Neural crest cell (in vitro differentiated cells): ENCODE measurements around the gene BTBD9. TPM values are rescaled to one million over a fixed set of nuclear protein-coding genes. Genes with fewer than 3 reads are reported as not detected.

Experiments
- DNase-seq: peaks from one replicate; pipeline ENCODE4 v3.0.0; 2021; ENCODE audit warnings: low read depth, mixed read lengths, low spot score
- H3K27ac Mint-ChIP-seq: one replicate; pipeline ENCODE4 v1.8.0; 2021; ENCODE audit warnings: mild to moderate bottlenecking, mixed read lengths; ENCODE audit not compliant: unreplicated experiment
- H3K27me3 Mint-ChIP-seq: 2 replicates; pipeline ENCODE4 v1.8.0; 2021; ENCODE audit warnings: low read depth, mild to moderate bottlenecking, mixed read lengths
- H3K36me3 Mint-ChIP-seq: 2 replicates; pipeline ENCODE4 v1.8.0; 2021; ENCODE audit warnings: low read depth, mild to moderate bottlenecking, mixed read lengths
- H3K4me1 Mint-ChIP-seq: 2 replicates; pipeline ENCODE4 v1.8.0; 2021; ENCODE audit warnings: mixed read lengths
- H3K4me3 Mint-ChIP-seq: one replicate; pipeline ENCODE4 v1.8.0; 2021; ENCODE audit warnings: mild to moderate bottlenecking, mixed read lengths
- H3K9me3 Mint-ChIP-seq: 2 replicates; pipeline ENCODE4 v1.8.0; 2021; ENCODE audit warnings: mixed read lengths
- total RNA-seq: library from RNA; stranded (reverse); gene quantifications from 2 replicates; pipeline ENCODE4 v1.2.1, GENCODE V29; 2021
- TF ChIP-seq, protein P1 (sequence below): fragments of 200-600 bp; sonication (generic); conservative IDR thresholded peaks from 2 replicates; pipeline ENCODE4 v1.5.0; 2021; ENCODE audit warnings: antibody characterized with exemption, mild to moderate bottlenecking

Gene BTBD9
- total RNA-seq, 1 donor from 2014 or later = 18.0 TPM

DNA sequence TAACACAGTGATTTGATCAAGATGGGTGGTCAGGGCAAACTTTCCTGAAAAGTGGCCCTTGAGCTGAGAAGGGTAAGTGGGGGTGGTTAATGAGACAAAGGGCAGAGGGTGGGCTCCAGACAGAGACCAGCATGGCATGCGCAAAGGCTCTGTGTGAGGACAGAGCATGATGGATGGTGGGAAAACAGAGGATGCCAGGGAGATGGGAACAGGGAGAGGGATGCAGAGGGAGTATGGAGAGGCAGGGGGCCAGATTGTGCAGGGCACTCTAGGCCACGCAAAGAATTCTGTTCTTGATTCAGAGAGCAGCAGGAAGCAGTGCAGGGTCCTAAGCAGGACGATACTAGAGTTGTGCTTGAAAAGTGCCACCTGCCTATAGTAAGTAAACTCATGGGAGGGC, 394.4 kb downstream of the BTBD9 start:
- Mint-ChIP-seq H3K27me3 (no peaks in the 10 kb centered on the region), H3K27ac (no peak overlapping the region), H3K36me3 (no peaks in the 10 kb centered on the region), H3K4me3 (no peak overlapping the region), H3K9me3 (no peaks in the 10 kb centered on the region), H3K4me1 (peaks cover 12% of the 10 kb centered on the region)
- DNase-seq = no peak
- TF ChIP-seq, protein P1, sequence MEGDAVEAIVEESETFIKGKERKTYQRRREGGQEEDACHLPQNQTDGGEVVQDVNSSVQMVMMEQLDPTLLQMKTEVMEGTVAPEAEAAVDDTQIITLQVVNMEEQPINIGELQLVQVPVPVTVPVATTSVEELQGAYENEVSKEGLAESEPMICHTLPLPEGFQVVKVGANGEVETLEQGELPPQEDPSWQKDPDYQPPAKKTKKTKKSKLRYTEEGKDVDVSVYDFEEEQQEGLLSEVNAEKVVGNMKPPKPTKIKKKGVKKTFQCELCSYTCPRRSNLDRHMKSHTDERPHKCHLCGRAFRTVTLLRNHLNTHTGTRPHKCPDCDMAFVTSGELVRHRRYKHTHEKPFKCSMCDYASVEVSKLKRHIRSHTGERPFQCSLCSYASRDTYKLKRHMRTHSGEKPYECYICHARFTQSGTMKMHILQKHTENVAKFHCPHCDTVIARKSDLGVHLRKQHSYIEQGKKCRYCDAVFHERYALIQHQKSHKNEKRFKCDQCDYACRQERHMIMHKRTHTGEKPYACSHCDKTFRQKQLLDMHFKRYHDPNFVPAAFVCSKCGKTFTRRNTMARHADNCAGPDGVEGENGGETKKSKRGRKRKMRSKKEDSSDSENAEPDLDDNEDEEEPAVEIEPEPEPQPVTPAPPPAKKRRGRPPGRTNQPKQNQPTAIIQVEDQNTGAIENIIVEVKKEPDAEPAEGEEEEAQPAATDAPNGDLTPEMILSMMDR = no peak

DNA sequence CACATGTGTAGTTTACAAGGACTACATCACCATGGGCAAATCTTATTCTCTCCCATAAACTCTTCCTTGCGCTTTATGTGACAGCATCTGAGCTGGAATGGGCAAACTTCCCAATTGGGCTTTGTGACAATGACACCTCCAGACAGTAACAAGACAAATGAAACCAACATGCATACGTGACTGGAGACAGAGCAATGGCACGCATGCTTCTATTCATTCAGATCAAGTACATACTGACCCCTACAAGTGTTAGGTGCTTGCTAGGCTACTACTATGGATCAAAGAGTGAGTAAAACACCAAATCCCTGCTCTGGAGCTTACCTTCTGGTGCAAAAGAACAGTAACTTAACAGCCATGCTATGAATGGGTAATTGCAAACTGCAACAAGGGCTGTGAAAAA, 394.9 kb downstream of the BTBD9 start:
- Mint-ChIP-seq H3K9me3 (no peaks in the 10 kb centered on the region), H3K4me3 (no peak overlapping the region), H3K4me1 (peaks cover 12% of the 10 kb centered on the region), H3K27ac (no peak overlapping the region), H3K36me3 (no peaks in the 10 kb centered on the region), H3K27me3 (no peaks in the 10 kb centered on the region)
- DNase-seq = no peak
- TF ChIP-seq, protein P1 = no peak

DNA sequence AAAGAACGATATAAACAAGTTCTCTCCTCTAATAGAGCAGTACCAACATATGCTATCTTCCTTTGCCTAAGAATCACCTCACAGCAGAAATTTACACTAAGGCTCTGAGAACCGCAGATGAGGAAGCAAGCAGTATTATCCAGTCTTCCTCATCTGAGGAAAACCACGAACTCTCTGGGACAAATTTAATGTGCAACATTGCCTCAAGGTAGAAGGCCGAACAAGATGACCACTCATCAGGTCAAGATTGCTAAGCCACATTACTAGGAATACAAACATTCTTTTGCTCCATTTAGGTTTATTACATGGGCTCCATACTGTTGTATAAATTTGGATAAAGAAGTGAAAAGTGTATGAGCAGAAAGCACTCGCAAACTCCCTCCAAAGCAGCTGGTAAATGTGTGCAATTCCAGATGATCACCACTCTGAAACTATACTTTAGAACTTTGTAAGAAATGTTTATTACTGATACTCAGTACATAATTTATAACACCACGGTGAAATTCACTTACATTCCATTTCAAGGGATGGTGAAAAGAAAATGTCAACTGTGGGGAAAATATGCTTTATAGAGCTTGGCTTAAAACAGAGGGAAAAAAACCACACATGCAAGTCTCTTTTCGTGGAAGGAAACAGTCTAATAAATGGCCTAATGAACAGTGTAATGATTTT, 398.4 kb downstream of the BTBD9 start:
- DNase-seq = no peak
- no peaks in the 10 kb centered on the region for H3K9me3 Mint-ChIP-seq
- TF ChIP-seq, protein P1 = no peak
- H3K27me3 Mint-ChIP-seq = no peaks in the 10 kb centered on the region
- H3K27ac Mint-ChIP-seq = no peak overlapping the region
- peaks cover 16% of the 10 kb centered on the region for H3K4me1 Mint-ChIP-seq
- H3K36me3 Mint-ChIP-seq = no peaks in the 10 kb centered on the region
- H3K4me3 Mint-ChIP-seq = no peak overlapping the region

DNA sequence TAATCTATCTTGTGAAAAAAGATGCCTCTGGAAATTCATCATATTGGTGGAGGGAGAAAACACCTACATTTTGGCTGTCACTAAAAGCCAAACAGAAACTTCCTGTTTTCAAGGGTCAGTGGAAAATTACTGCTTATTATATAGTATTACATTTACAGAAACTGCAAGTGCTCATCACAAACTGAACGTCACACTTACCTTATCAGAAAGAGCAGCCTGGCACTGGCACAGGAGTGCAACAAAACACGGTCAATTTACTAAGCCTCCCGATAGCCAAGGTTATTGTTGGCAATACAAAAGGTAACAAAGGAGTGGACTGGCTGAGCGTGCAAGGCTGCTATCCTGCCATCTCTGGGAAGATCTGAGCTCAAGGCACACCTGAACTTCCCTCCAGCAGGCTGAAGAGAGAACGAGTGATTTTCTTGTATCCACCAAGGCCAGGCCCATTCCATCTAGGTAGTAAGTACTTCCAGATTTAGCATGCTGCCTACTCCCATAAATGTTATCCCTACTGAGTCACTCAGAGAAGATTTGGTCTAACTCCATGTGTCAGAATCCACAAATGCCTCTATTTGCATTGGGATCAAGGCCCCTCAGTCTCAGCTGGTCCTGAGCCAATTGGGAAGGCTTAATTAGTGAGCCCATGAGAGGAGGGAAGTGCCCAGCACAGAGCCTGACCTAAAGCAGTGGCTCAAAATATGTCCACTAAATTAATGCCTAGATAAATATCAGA, 399.8 kb downstream of the BTBD9 start:
- Mint-ChIP-seq H3K9me3 (no peaks in the 10 kb centered on the region), H3K4me3 (no peak overlapping the region), H3K27ac (no peak overlapping the region), H3K36me3 (no peaks in the 10 kb centered on the region), H3K27me3 (no peaks in the 10 kb centered on the region), H3K4me1 (peaks cover 11% of the 10 kb centered on the region)
- DNase-seq = no peak
- TF ChIP-seq, protein P1 = no peak

DNA sequence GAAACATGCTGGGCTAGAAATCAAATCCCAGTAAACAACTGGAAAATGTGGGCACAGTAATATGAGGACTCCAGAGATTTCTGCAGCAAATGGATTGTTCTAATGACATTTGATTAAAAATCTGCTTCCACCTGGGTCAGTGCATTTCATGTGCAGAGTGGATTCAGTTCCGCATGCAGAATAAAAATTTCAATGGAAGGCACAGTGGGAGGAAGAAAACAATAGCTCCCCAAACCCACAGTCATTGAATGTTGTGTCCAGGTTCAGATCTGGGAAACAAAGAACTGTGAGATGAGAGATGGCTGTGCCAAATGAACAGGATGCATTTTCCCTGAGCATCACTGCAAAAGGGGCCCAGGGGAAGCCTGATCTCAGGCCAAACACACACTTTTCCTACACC, 403.1 kb downstream of the BTBD9 start:
- Mint-ChIP-seq H3K4me1 (peaks cover 8% of the 10 kb centered on the region), H3K9me3 (no peaks in the 10 kb centered on the region), H3K27ac (no peak overlapping the region), H3K36me3 (no peaks in the 10 kb centered on the region), H3K27me3 (no peaks in the 10 kb centered on the region), H3K4me3 (no peak overlapping the region)
- TF ChIP-seq, protein P1 = no peak
- DNase-seq = no peak
